GM12872 (cell line): ENCODE data around the gene ATP7A.

Experiments
- CTCF ChIP-seq: IDR thresholded peaks from 3 replicates; pipeline ENCODE4 v1.5.1; 2011; ENCODE audit warnings: low read depth, mild to moderate bottlenecking, low read length, moderate library complexity; ENCODE audit not compliant: insufficient read depth

The ATP7A gene

DNA sequence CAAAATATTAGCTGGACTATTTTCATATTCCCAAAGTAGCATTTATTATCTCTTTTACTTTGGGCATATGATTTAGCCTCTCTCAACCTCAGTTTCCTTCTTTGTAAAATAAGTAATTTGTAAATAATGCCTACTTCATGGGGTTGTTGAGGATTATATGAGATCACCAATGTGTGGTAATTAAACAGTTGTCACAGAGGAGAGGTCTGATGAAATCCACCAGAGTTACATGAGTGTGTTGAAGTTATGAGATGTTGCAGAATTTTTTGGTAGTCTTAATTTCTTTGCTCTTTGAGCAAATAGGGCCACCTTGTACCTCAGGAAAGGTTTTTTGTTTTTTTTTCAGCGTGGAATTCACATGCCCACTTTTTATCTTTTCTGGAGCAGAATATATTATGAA is 9.8 kb upstream of the ATP7A start:
- TF ChIP-seq CTCF, result no peak

GRCh38 chrX:77901506-77901905 is 9.0 kb upstream of the ATP7A start:
- no peak for TF ChIP-seq CTCF

- no peak for TF ChIP-seq CTCF
Measured at GRCh38 chrX:77917294-77917933, 6.9 kb downstream of the ATP7A start.

DNA sequence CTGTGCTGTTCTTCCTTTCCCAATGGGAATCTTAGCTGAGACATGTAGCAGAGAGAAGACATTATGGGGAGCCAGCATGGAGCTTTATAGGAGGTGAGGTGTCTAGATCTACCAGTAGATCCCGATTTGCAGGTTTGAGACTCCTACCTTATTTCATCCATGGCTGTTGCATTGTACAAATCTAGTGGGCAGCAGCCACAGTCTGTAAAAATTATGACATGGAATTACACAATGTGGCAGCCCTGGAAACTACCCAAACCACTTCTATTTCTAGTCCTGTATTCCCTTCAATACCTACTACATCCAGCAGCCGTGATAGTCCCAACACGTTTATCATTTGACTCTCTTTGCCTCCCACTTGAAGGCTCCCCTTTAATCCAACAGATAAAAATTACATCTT is 8.1 kb downstream of the ATP7A start:
- TF ChIP-seq CTCF, result no peak

- TF ChIP-seq CTCF, result no peak
Measured at GRCh38 chrX:77922787-77923186, 12.3 kb downstream of the ATP7A start.

DNA sequence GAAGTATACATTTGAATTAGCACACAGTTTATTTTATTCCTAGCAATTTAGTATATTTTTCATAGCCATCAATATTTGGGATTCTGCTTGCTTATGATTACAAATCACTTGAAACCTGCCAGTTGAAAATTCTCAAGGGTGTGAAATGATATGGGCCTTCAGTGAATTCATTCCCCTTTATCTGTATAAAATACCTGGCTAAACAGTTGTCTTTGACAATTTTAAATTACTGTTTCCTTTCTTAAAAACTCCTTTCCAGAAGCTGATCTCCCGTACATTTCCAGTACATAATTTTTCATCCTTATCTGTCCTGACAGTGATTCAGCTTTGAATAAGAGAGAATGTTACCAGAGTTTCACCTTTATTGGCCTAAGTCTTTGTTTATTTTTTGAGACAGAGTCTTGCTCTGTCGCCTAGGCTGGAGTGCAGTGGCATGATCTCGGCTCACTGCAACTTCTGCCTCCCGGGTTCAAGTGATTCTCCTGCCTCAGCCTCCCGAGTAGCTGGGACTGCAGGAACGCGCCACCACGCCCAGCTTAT is 13.9 kb downstream of the ATP7A start:
- no peak for TF ChIP-seq CTCF

GRCh38 chrX:77925764-77926163 is 15.3 kb downstream of the ATP7A start:
- no peak for TF ChIP-seq CTCF
